SJCRH30 (cell line): Measurements from ENCODE around the gene GREB1L. TPM values are rescaled to one million over a fixed set of nuclear protein-coding genes. Genes with fewer than 3 reads are reported as not detected.
A peak's percentile ranks its signal among the peaks of the same experiment; 100 is the strongest.

ENCODE experiments used
- DNase-seq, 2 experiments: peaks; one replicate each; pipeline ENCODE4 v3.0.0-alpha.2; 2015 to 2020
- H3K27ac ChIP-seq: fragments of 250-450 bp; sonication (Bioruptor Pico); 2 replicates; pipeline ENCODE4 v1.5.1; 2020; ENCODE audit warnings: mild to moderate bottlenecking, moderate library complexity
- H3K27me3 ChIP-seq: fragments of 250-450 bp; sonication (Bioruptor Pico); 2 replicates; pipeline ENCODE4 v1.5.1; 2020; ENCODE audit warnings: mild to moderate bottlenecking, moderate library complexity
- H3K36me3 ChIP-seq: fragments of 250-450 bp; sonication (Bioruptor Pico); 2 replicates; pipeline ENCODE4 v1.5.1; 2020; ENCODE audit warnings: mild to moderate bottlenecking, moderate library complexity
- H3K4me1 ChIP-seq: fragments of 250-450 bp; sonication (Bioruptor Pico); 2 replicates; pipeline ENCODE4 v1.5.1; 2020; ENCODE audit warnings: mild to moderate bottlenecking, moderate library complexity
- H3K4me3 ChIP-seq: fragments of 250-450 bp; sonication (Bioruptor Pico); 2 replicates; pipeline ENCODE4 v1.5.1; 2020; ENCODE audit warnings: mild to moderate bottlenecking, moderate library complexity
- H3K9me3 ChIP-seq: fragments of 250-450 bp; sonication (Bioruptor Pico); replicated peaks from 2 replicates; pipeline ENCODE4 v1.5.1; 2020; ENCODE audit warnings: mild to moderate bottlenecking, moderate library complexity
- total RNA-seq: library from RNA; depleted of rRNA; stranded (reverse); fragments of >200 nt; shearing (Covaris generic); gene quantifications from 2 replicates; pipeline ENCODE4 v1.2.3, GENCODE V29; 2014

GREB1L gene
- total RNA-seq, 1 experiment from 2014 or later = not detected

GRCh38 chr18:21472741-21473140 lies 230.7 kb downstream of the GREB1L start:
- H3K4me1 ChIP-seq = no peaks in the 10 kb centered on the region
- H3K27me3 ChIP-seq = no peaks in the 10 kb centered on the region
- H3K27ac ChIP-seq = no peak overlapping the region
- no peak for DNase-seq
- H3K36me3 ChIP-seq = no peaks in the 10 kb centered on the region
- no peak overlapping the region for H3K4me3 ChIP-seq
- no peaks in the 10 kb centered on the region for H3K9me3 ChIP-seq

GRCh38 chr18:21474621-21475020 lies 232.6 kb downstream of the GREB1L start:
- DNase-seq = no peak
- Histone ChIP-seq H3K4me3 (no peak overlapping the region), H3K4me1 (no peaks in the 10 kb centered on the region), H3K27me3 (no peaks in the 10 kb centered on the region), H3K36me3 (no peaks in the 10 kb centered on the region), H3K27ac (no peak overlapping the region), H3K9me3 (no peaks in the 10 kb centered on the region)

- no peak overlapping the region for H3K4me3 ChIP-seq
- H3K9me3 ChIP-seq = no peaks in the 10 kb centered on the region
- no peaks in the 10 kb centered on the region for H3K27me3 ChIP-seq
- H3K27ac ChIP-seq = no peak overlapping the region
- DNase-seq = no peak
- peaks cover 1% of the 10 kb centered on the region for H3K4me1 ChIP-seq
- H3K36me3 ChIP-seq = no peaks in the 10 kb centered on the region
Measured at GRCh38 chr18:21479721-21480120, 237.7 kb downstream of the GREB1L start.

- no peak overlapping the region for H3K27ac ChIP-seq
Measured at GRCh38 chr18:21481739-21482138, 239.7 kb downstream of the GREB1L start.

GRCh38 chr18:21483051-21483450 lies 241.0 kb downstream of the GREB1L start:
- Histone ChIP-seq H3K27me3 (no peaks in the 10 kb centered on the region), H3K36me3 (no peaks in the 10 kb centered on the region), H3K27ac (no peak overlapping the region), H3K9me3 (no peaks in the 10 kb centered on the region), H3K4me1 (peaks cover 21% of the 10 kb centered on the region), H3K4me3 (no peak overlapping the region)
- no peak for DNase-seq

More at GRCh38 chr18:21481739-21482138, 239.7 kb downstream of the GREB1L start:
- Histone ChIP-seq H3K9me3 (no peaks in the 10 kb centered on the region), H3K36me3 (no peaks in the 10 kb centered on the region), H3K4me1 (peaks cover 15% of the 10 kb centered on the region), H3K4me3 (no peak overlapping the region), H3K27me3 (no peaks in the 10 kb centered on the region)
- no peak for DNase-seq

- Histone ChIP-seq H3K4me1 (peaks cover 21% of the 10 kb centered on the region), H3K4me3 (no peak overlapping the region), H3K9me3 (no peaks in the 10 kb centered on the region), H3K36me3 (no peaks in the 10 kb centered on the region), H3K27me3 (no peaks in the 10 kb centered on the region), H3K27ac (no peak overlapping the region)
- DNase-seq = no peak
Measured at GRCh38 chr18:21484851-21485636, 243.0 kb downstream of the GREB1L start.

- peak; percentile 5 to 71 for DNase-seq
- no peaks in the 10 kb centered on the region for H3K9me3 ChIP-seq
- H3K27me3 ChIP-seq = no peaks in the 10 kb centered on the region
- H3K27ac ChIP-seq = peak overlapping the region; percentile 60
- H3K36me3 ChIP-seq = no peaks in the 10 kb centered on the region
- peaks cover 21% of the 10 kb centered on the region for H3K4me1 ChIP-seq
- no peak overlapping the region for H3K4me3 ChIP-seq
Measured at GRCh38 chr18:21486905-21487437, 244.9 kb downstream of the GREB1L start.

GRCh38 chr18:21489119-21489750 lies 247.2 kb downstream of the GREB1L start:
- no peaks in the 10 kb centered on the region for H3K9me3 ChIP-seq
- peak; percentile 28 to 74 for DNase-seq
- H3K4me1 ChIP-seq = peaks cover 21% of the 10 kb centered on the region
- H3K36me3 ChIP-seq = no peaks in the 10 kb centered on the region
- H3K27ac ChIP-seq = no peak overlapping the region
- no peaks in the 10 kb centered on the region for H3K27me3 ChIP-seq
- H3K4me3 ChIP-seq = no peak overlapping the region

- no peak overlapping the region for H3K4me3 ChIP-seq
- H3K27ac ChIP-seq = no peak overlapping the region
- no peaks in the 10 kb centered on the region for H3K27me3 ChIP-seq
- peak in 1 of 2 experiments; percentile 22 for DNase-seq
- no peaks in the 10 kb centered on the region for H3K36me3 ChIP-seq
- H3K9me3 ChIP-seq = no peaks in the 10 kb centered on the region
- H3K4me1 ChIP-seq = peaks cover 17% of the 10 kb centered on the region
Measured at GRCh38 chr18:21489919-21490495, 248.0 kb downstream of the GREB1L start.

- Histone ChIP-seq H3K27ac (no peak overlapping the region), H3K4me3 (no peak overlapping the region), H3K9me3 (no peaks in the 10 kb centered on the region), H3K27me3 (no peaks in the 10 kb centered on the region), H3K4me1 (peaks cover 10% of the 10 kb centered on the region), H3K36me3 (no peaks in the 10 kb centered on the region)
- DNase-seq = no peak
Measured at GRCh38 chr18:21490748-21491147, 248.7 kb downstream of the GREB1L start.

GRCh38 chr18:21496277-21496835 lies 254.3 kb downstream of the GREB1L start:
- no peaks in the 10 kb centered on the region for H3K4me1 ChIP-seq
- no peaks in the 10 kb centered on the region for H3K36me3 ChIP-seq
- no peak overlapping the region for H3K27ac ChIP-seq
- H3K9me3 ChIP-seq = no peaks in the 10 kb centered on the region
- no peaks in the 10 kb centered on the region for H3K27me3 ChIP-seq
- DNase-seq = no peak
- no peak overlapping the region for H3K4me3 ChIP-seq

- H3K27me3 ChIP-seq = no peaks in the 10 kb centered on the region
- no peak for DNase-seq
- no peak overlapping the region for H3K4me3 ChIP-seq
- H3K4me1 ChIP-seq = no peaks in the 10 kb centered on the region
- H3K27ac ChIP-seq = no peak overlapping the region
- H3K36me3 ChIP-seq = no peaks in the 10 kb centered on the region
- no peaks in the 10 kb centered on the region for H3K9me3 ChIP-seq
Measured at GRCh38 chr18:21499997-21500396, 258.0 kb downstream of the GREB1L start.

- no peaks in the 10 kb centered on the region for H3K36me3 ChIP-seq
- no peak overlapping the region for H3K27ac ChIP-seq
- no peaks in the 10 kb centered on the region for H3K4me1 ChIP-seq
- no peaks in the 10 kb centered on the region for H3K27me3 ChIP-seq
- no peaks in the 10 kb centered on the region for H3K9me3 ChIP-seq
- DNase-seq = no peak
- H3K4me3 ChIP-seq = no peak overlapping the region
Measured at GRCh38 chr18:21502661-21503060, 260.6 kb downstream of the GREB1L start.

GRCh38 chr18:21507913-21508701 lies 266.1 kb downstream of the GREB1L start:
- no peaks in the 10 kb centered on the region for H3K9me3 ChIP-seq
- H3K27ac ChIP-seq = no peak overlapping the region
- no peak overlapping the region for H3K4me3 ChIP-seq
- no peaks in the 10 kb centered on the region for H3K36me3 ChIP-seq
- H3K4me1 ChIP-seq = no peaks in the 10 kb centered on the region
- no peak for DNase-seq
- no peaks in the 10 kb centered on the region for H3K27me3 ChIP-seq
